HEK293 (cell line): Measurements from ENCODE around the gene KRT33A.

Experiments
- IKZF3 ChIP-seq: fragments of 450-650 bp; IDR thresholded peaks from 2 replicates; pipeline ENCODE4 v1.5.0; 2018; ENCODE audit warnings: missing biosample characterization, mild to moderate bottlenecking, missing genetic modification characterization, moderate library complexity
- ZBTB26 ChIP-seq: fragments of 450-650 bp; formaldehyde crosslinking; optimal IDR thresholded peaks from 2 replicates; pipeline ENCODE3; 2016; ENCODE audit warnings: missing biosample characterization, mild to moderate bottlenecking, missing genetic modification characterization

- TF ChIP-seq ZBTB26 (tag by site-specific recombination) (no peak), IKZF3 (tag by site-specific recombination) (no peak)
These were observed 43.8 kb upstream of the KRT33A start for GRCh38 chr17:41394254-41394996.
